Parathyroid adenoma (tissue), 2 donors: ENCODE data around the gene CNOT2.

Experiments
- H2AFZ ChIP-seq: fragments of 300-600 bp; sonication (generic); one replicate; pipeline ENCODE4 v1.7.0; 2017; ENCODE audit warnings: antibody characterized with exemption, mild to moderate bottlenecking
- H3K27ac ChIP-seq: fragments of 300-600 bp; sonication (generic); one replicate; pipeline ENCODE4 v1.7.0; 2017
- H3K27me3 ChIP-seq: fragments of 300-600 bp; sonication (generic); one replicate; pipeline ENCODE4 v1.7.0; 2017; ENCODE audit warnings: low read length; ENCODE audit not compliant: control insufficient read depth, insufficient read depth
- H3K36me3 ChIP-seq: fragments of 300-600 bp; sonication (generic); one replicate; pipeline ENCODE4 v1.7.0; 2017; ENCODE audit warnings: low read length; ENCODE audit not compliant: control insufficient read depth, insufficient read depth
- H3K4me1 ChIP-seq: fragments of 300-600 bp; sonication (generic); one replicate; pipeline ENCODE4 v1.7.0; 2017; ENCODE audit warnings: control low read depth
- H3K4me2 ChIP-seq: fragments of 300-600 bp; sonication (generic); one replicate; pipeline ENCODE4 v1.7.0; 2017; ENCODE audit warnings: low read length
- H3K4me3 ChIP-seq: fragments of 300-600 bp; sonication (generic); one replicate; pipeline ENCODE4 v1.7.0; 2017; ENCODE audit warnings: low read depth, low read length
- H3K79me2 ChIP-seq: fragments of 300-600 bp; sonication (generic); one replicate; pipeline ENCODE4 v1.7.0; 2017; ENCODE audit warnings: control low read depth
- H3K9ac ChIP-seq: fragments of 300-600 bp; sonication (generic); one replicate; pipeline ENCODE4 v1.7.0; 2017; ENCODE audit warnings: mild to moderate bottlenecking
- H3K9me3 ChIP-seq: fragments of 300-600 bp; sonication (generic); one replicate; pipeline ENCODE4 v1.7.0; 2017; ENCODE audit warnings: low read length; ENCODE audit not compliant: control insufficient read depth
- CTCF ChIP-seq: fragments of 300-600 bp; sonication (generic); IDR thresholded peaks from one replicate; pipeline ENCODE4 v1.7.0; 2017; ENCODE audit warnings: antibody characterized with exemption, mild to moderate bottlenecking
- donor health status: primary hyperparathyroidism.

The CNOT2 gene

GRCh38 chr12:70243510-70244371 is 508 bp downstream of the CNOT2 start:
- Histone ChIP-seq H3K9me3 (no peaks in the 10 kb centered on the region), H3K4me2 (peak overlapping the region; percentile 97), H3K9ac (peak overlapping the region; percentile 84), H3K4me1 (peaks cover 15% of the 10 kb centered on the region), H3K27me3 (no peaks in the 10 kb centered on the region), H2AFZ (peak overlapping the region; percentile 96), H3K79me2 (peaks cover 49% of the 10 kb centered on the region), H3K27ac (peak overlapping the region; percentile 90), H3K36me3 (no peaks in the 10 kb centered on the region), H3K4me3 (peak overlapping the region; percentile 78)
- no peak for TF ChIP-seq CTCF

- Histone ChIP-seq H3K4me1 (peaks cover 15% of the 10 kb centered on the region), H3K27me3 (no peaks in the 10 kb centered on the region), H2AFZ (peak overlapping the region; percentile 96), H3K4me2 (peak overlapping the region; percentile 97), H3K9ac (no peak overlapping the region), H3K27ac (peak overlapping the region; percentile 90), H3K9me3 (no peaks in the 10 kb centered on the region), H3K79me2 (peaks cover 49% of the 10 kb centered on the region), H3K36me3 (no peaks in the 10 kb centered on the region), H3K4me3 (peak overlapping the region; percentile 78)
- TF ChIP-seq CTCF = no peak
Measured at GRCh38 chr12:70244409-70244808, 1.2 kb downstream of the CNOT2 start.

- H3K27ac ChIP-seq = no peak overlapping the region
- H3K79me2 ChIP-seq = peaks cover 52% of the 10 kb centered on the region
- no peak overlapping the region for H3K4me3 ChIP-seq
- no peaks in the 10 kb centered on the region for H3K36me3 ChIP-seq
- peaks cover 15% of the 10 kb centered on the region for H3K4me1 ChIP-seq
- H3K4me2 ChIP-seq = no peak overlapping the region
- no peak overlapping the region for H2AFZ ChIP-seq
- TF ChIP-seq CTCF = no peak
- H3K27me3 ChIP-seq = no peaks in the 10 kb centered on the region
- no peaks in the 10 kb centered on the region for H3K9me3 ChIP-seq
- H3K9ac ChIP-seq = no peak overlapping the region
Measured at GRCh38 chr12:70245458-70245857, 2.2 kb downstream of the CNOT2 start.

GRCh38 chr12:70246580-70246979 is 3.3 kb downstream of the CNOT2 start:
- Histone ChIP-seq H3K9me3 (no peaks in the 10 kb centered on the region), H3K27me3 (no peaks in the 10 kb centered on the region), H3K79me2 (peaks cover 61% of the 10 kb centered on the region), H3K4me2 (no peak overlapping the region), H3K4me1 (peaks cover 15% of the 10 kb centered on the region), H2AFZ (no peak overlapping the region), H3K36me3 (no peaks in the 10 kb centered on the region), H3K9ac (no peak overlapping the region), H3K27ac (no peak overlapping the region), H3K4me3 (peak overlapping the region; percentile 20)
- TF ChIP-seq CTCF = no peak
